Measurements from ENCODE around the gene CPS1.

CPS1 gene

GRCh38 chr2:210598219-210598618 lies 41.8 kb downstream of the CPS1 start:
- no peak overlapping the region for H3K4me3 ChIP-seq (ENCODE audit: low read depth, low read length, poor library complexity, severe bottlenecking)
- no peaks in the 10 kb centered on the region for H3K27me3 ChIP-seq (ENCODE audit: insufficient read depth, low read length)
- no peaks in the 10 kb centered on the region for H3F3A ChIP-seq (ENCODE audit: insufficient read depth, low read length)
- no peak overlapping the region for H3K27ac ChIP-seq (ENCODE audit: low read depth, low read length, poor library complexity, severe bottlenecking)
- H3K4me1 ChIP-seq (ENCODE audit: insufficient read depth, low read length, severe bottlenecking): no peaks in the 10 kb centered on the region
- H3K36me3 ChIP-seq (ENCODE audit: insufficient read depth, low read length): no peaks in the 10 kb centered on the region
- H2AFZ ChIP-seq (ENCODE audit: low read length): no peak overlapping the region
- H3K9ac ChIP-seq (ENCODE audit: low read length): no peak overlapping the region
- no peaks in the 10 kb centered on the region for H3K9me3 ChIP-seq (ENCODE audit: low read length)
- no peaks in the 10 kb centered on the region for H3K79me2 ChIP-seq (ENCODE audit: insufficient read depth, low read length)
- H3K9me2 ChIP-seq (ENCODE audit: low read depth, low read length): no peaks in the 10 kb centered on the region
- TF ChIP-seq CTCF (IDR thresholded peaks at IDR 0.05; ENCODE audit: low read length) (no peak), EZH2 (IDR thresholded peaks at IDR 0.05; ENCODE audit: borderline replicate concordance, low read length) (no peak)
- no peaks in the 10 kb centered on the region for H4K20me1 ChIP-seq (ENCODE audit: insufficient read depth, low read length)
- no peak overlapping the region for H3K4me2 ChIP-seq (ENCODE audit: low read length)

- Histone ChIP-seq H2AFZ (ENCODE audit: low read length) (no peak overlapping the region), H3K9me2 (ENCODE audit: low read depth, low read length) (no peaks in the 10 kb centered on the region), H3K27ac (ENCODE audit: low read depth, low read length, poor library complexity, severe bottlenecking) (no peak overlapping the region), H3F3A (ENCODE audit: insufficient read depth, low read length) (no peaks in the 10 kb centered on the region), H3K36me3 (ENCODE audit: insufficient read depth, low read length) (no peaks in the 10 kb centered on the region), H3K9ac (ENCODE audit: low read length) (no peak overlapping the region), H3K27me3 (ENCODE audit: insufficient read depth, low read length) (no peaks in the 10 kb centered on the region), H3K79me2 (ENCODE audit: insufficient read depth, low read length) (no peaks in the 10 kb centered on the region), H4K20me1 (ENCODE audit: insufficient read depth, low read length) (no peaks in the 10 kb centered on the region), H3K4me1 (ENCODE audit: insufficient read depth, low read length, severe bottlenecking) (no peaks in the 10 kb centered on the region), H3K9me3 (ENCODE audit: low read length) (no peaks in the 10 kb centered on the region), H3K4me3 (ENCODE audit: low read depth, low read length, poor library complexity, severe bottlenecking) (no peak overlapping the region), H3K4me2 (ENCODE audit: low read length) (no peak overlapping the region)
- TF ChIP-seq EZH2 (IDR thresholded peaks at IDR 0.05; ENCODE audit: borderline replicate concordance, low read length) (no peak), CTCF (IDR thresholded peaks at IDR 0.05; ENCODE audit: low read length) (no peak)
Observed at GRCh38 chr2:210599476-210599875, 43.1 kb downstream of the CPS1 start.

- Histone ChIP-seq H3K9me3 (ENCODE audit: low read length) (no peaks in the 10 kb centered on the region), H3K79me2 (ENCODE audit: insufficient read depth, low read length) (no peaks in the 10 kb centered on the region), H3F3A (ENCODE audit: insufficient read depth, low read length) (no peaks in the 10 kb centered on the region), H3K4me2 (ENCODE audit: low read length) (no peak overlapping the region), H2AFZ (ENCODE audit: low read length) (no peak overlapping the region), H3K27ac (ENCODE audit: low read depth, low read length, poor library complexity, severe bottlenecking) (no peak overlapping the region), H3K27me3 (ENCODE audit: insufficient read depth, low read length) (no peaks in the 10 kb centered on the region), H3K36me3 (ENCODE audit: insufficient read depth, low read length) (no peaks in the 10 kb centered on the region), H4K20me1 (ENCODE audit: insufficient read depth, low read length) (no peaks in the 10 kb centered on the region), H3K4me3 (ENCODE audit: low read depth, low read length, poor library complexity, severe bottlenecking) (no peak overlapping the region), H3K9ac (ENCODE audit: low read length) (no peak overlapping the region), H3K9me2 (ENCODE audit: low read depth, low read length) (no peaks in the 10 kb centered on the region), H3K4me1 (ENCODE audit: insufficient read depth, low read length, severe bottlenecking) (no peaks in the 10 kb centered on the region)
- no peak for TF ChIP-seq CTCF (IDR thresholded peaks at IDR 0.05; ENCODE audit: low read length)
- no peak for TF ChIP-seq EZH2 (IDR thresholded peaks at IDR 0.05; ENCODE audit: borderline replicate concordance, low read length)
Observed at GRCh38 chr2:210604666-210605065, 48.3 kb downstream of the CPS1 start.

All from OCI-LY1 (cell line).